SHP77 (cell line): ENCODE measurements around the gene PRM2.
A peak's percentile ranks its signal among the peaks of the same experiment; 100 is the strongest.
"Not testable (repeated sequence)": the region's sequence is repeated elsewhere in the genome, so short reads cannot be mapped to it uniquely, and the experiment has no call there.

Experiments
- DNase-seq, 2 experiments: peaks; one replicate each; lab custom pipeline; 2025; lab: John Stamatoyannopoulos, UW

The PRM2 gene

GRCh38 chr16:11307639-11308492 is 31.6 kb upstream of the PRM2 start:
- no peak for DNase-seq

GRCh38 chr16:11306997-11307638 is 30.8 kb upstream of the PRM2 start:
- no peak for DNase-seq

- no peak for DNase-seq
Observed at GRCh38 chr16:11306381-11306780, 30.1 kb upstream of the PRM2 start.

GRCh38 chr16:11303405-11304138 is 27.3 kb upstream of the PRM2 start:
- DNase-seq = peak; percentile 66 to 75

GRCh38 chr16:11302977-11303376 is 26.7 kb upstream of the PRM2 start:
- DNase-seq = peak; percentile 49 to 77

DNA sequence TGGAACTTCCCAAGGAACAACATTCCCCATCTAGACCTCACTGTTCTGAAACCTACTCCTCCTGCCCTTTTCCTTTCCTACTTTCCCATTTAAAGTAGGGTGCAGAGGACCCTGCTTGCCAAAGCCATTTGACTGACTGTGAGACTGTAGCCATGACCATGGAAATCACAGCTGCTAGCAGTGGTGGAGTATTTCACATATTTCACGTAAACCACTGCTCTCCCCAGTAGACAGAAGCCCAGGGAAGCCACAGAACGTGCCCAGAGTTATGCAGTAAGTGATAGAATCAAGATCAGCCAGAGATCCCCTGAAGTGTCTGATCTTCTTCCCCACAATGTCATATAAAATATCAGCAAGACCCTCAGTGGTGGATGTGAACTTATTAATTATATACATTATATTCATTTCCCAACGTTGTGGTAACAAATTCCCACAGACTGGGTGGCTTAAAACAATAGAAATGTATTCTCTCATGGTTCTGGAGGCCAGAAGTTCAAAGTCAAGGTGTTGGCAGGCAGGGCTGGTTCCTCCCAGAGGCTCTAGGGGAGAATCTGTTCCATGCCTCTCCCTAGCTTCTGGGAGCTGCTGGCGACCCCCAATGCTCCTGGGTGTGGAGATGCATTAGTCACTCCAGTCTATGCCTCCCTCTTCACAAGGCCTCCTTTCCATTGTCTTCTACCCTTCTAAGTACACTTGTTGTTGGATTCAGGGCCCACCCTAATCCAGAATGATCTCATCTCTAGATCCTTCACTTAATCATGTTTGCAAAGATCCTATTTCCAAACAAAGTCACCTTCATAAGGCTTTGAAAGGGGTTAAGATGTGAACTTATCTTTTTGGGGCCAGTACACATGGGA is 25.6 kb upstream of the PRM2 start:
- DNase-seq = no peak

DNA sequence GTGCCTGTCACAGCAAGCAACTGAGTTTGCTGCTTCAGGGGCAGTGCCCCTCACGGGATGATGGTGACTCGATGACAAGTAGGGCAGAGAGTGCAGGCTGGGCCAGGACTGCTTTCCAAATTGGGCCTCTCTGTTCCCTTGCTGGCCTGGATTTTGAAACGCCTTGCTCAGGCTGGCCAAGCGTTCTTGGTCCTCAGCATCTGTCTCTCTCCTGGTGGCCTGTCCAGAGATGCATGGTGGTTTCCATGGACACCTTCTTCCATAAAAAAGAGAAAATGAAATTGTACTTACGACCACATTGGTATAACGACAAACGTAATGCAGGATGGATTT is 24.2 kb upstream of the PRM2 start:
- no peak for DNase-seq

- DNase-seq = no peak
Observed at GRCh38 chr16:11299865-11300559, 23.7 kb upstream of the PRM2 start.

DNA sequence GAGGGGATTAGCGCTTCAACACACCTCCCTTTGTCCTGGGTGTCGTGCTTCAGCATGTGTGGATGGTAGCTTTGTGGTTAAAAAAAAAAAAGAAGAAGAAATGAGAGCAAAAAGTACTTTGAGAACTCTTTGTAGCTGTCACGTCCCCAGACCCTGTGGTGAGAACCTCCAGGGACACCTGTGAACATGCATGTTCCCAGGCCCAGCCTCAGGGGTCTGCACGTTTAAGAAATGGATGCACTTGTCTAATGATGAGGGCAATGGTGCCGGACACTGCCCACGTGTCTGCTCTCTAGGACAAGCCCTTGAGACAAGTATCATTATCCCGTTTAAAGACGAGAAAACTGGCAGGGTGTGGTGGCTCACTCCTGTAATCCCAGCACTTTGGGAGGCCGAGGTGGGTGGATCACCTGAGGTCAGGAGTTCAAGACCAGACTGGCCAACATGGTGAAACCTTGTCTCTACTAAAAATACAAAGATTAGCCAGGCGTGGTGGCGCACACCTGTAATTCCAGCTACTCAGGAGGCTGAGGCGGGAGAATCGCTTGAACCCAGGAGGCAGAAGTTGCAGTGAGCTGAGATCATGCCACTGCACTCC is 22.8 kb upstream of the PRM2 start:
- DNase-seq = not testable (repeated sequence)

DNA sequence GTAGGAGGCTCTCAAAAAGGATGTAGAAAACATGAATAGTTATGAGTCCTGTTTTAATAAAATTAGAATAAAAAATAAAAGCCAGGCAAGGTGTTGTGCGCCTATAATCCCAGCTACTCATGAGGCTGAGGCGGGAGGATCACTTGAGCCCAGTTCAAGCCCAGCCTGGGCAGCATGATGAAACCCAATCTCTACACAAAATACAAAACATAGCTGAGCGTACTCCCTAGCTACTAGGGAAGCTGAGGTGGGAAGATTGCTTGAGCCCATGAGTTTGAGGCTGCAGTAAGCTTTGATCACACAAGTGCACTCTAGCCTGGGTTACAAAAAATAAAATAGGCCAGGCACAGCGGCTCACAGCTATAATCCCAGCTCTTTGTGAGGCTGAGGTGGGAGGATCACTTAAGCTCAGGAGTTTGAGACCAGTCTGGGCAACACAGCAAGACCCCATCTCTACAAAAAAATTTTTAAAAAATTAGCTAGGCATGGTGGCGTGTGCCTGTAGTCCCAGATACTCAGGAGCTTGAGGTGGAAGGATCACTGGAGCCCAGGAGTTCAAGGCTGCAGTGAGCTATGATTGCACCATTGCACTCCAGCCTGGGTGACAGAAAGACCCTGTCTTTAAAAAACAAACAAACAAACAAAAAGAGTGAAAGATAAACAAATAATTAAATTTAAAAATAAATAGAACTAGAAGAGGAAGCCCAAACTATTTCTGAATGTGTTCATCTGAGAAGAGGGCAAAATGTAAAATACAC is 22.0 kb upstream of the PRM2 start:
- no peak for DNase-seq

DNA sequence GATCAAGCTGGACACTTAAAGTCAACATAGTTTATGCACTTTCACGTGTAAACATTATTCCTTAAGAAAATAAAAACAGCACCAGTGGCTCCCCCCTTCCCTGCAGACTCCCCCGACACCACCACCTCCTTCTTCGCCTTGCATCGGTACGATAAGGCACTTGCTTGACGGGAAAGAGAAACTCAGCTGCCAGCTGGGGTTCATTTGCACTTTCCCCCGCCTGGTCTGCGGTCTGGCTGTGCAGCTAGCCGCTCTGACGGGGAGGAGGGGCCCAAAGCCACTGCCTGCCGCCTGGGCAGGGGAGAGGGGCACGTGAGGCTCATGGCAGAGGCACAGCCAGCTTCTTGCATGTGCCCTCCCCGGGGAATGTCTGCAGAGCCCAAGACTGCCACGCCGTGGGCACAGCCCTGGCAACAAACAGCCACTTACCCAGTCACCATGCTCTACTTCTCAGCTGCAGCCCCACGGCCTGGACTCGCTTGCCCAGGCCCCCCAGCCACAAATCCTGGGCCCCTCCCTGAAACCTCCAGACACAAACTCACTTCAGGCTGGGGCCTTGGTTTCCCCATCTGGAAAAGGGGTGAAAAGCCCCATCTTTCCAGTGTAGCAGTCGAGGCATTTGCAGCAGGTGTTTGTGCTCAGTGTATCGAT is 21.3 kb upstream of the PRM2 start:
- peak; percentile 26 to 44 for DNase-seq

DNA sequence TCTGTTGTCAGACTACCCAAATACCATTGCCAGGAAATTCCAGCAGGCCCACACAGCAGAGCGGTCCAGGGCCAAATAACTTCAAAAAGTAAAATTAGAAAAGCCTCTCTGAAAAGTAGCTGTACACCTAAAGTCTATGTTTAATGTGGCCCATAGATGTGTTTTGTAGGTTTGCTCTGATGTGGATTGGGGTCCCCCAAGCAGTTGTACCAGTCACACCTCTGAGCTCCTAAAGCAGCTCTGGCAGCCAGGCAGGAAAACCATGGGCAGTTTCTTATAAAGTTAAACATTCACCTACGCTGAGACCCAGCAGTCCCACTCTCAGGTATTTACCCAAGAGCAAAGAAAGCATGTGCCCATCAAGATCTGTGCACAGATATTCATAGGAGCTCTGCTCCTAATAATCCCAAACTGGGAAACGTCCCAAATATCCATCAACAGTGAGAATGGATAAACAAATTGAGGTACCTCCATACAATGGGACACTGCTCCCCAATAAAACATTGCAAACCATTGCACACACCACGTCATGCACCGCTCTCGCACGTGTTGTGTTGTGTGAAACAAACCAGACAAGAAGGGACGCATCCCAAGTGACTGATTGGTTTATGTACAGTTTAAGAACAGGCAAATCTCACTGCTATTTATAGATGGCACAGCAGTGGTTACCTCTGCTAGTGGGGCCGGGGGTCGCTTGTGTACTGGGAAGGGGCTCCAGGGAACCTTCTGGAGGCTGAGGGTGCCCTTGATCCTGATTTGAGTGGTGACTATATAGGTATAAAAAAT is 20.6 kb upstream of the PRM2 start:
- DNase-seq = no peak

DNA sequence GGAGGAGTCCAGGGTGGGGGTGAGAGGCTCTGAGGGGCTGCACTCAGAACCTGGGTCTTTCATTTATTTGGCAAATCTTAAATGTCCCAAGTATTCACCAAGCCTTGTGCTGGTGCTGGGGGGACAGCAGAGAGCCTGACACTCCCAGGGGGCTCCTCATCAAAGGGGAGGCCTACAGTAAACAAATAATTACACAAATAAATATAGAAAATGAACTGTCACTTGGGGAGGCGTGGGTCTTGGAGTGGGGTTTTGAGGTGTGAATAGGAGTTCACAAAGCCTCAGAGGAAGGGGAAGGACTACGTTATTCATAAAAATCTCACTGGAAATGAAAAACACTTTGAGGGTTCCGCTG is 20.0 kb upstream of the PRM2 start:
- DNase-seq = no peak

DNA sequence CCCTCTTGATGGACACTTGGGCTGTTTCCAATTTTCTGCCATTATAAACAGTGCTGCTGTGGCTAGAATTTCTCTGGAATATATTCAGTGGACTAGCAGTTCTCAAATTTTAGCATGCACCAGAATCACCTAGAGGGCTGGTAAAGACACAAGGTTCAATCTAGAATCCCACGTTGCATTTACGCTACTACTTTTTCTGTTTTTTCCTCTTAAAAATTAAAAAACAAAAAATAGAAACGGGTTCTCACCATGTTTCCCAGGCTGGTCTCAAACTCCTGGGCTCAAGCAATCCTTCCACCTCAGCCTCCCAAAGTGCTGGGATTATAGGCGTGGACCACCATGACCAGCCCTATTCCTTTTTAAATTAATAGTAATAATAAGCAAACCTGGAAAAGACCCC is 19.4 kb upstream of the PRM2 start:
- DNase-seq = no peak

DNA sequence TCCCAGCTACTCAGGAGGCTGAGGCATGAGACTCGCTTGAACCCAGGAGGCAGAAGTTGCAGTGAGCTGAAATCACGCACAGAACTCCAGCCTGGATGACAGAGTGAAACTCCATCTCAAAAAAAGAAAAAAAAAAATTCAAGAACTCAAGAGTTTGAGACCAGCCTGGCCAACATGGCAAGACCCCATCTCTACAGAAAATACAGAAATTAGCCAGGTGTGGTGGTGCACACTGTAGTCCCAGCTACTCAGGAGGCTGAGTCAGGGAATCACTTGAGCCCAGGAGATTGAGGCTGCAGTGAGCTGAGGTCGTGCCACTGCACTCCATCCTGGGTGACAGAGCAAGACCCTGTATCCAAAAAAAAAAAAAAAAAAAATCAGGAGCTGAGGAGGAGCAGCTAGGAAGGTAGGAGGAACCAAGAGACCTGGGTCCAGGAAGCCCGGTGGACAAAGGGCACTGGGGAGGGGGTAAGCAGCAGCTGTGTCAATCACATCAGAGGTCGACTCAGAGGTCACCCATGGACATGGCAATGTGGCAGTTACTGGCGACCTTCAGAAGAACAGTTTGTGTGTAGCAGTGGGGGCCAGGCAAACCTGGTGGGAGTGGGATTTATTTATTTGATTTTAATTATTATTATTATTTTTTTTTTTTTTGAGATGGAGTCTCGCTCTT is 15.9 kb upstream of the PRM2 start:
- DNase-seq = no peak

DNA sequence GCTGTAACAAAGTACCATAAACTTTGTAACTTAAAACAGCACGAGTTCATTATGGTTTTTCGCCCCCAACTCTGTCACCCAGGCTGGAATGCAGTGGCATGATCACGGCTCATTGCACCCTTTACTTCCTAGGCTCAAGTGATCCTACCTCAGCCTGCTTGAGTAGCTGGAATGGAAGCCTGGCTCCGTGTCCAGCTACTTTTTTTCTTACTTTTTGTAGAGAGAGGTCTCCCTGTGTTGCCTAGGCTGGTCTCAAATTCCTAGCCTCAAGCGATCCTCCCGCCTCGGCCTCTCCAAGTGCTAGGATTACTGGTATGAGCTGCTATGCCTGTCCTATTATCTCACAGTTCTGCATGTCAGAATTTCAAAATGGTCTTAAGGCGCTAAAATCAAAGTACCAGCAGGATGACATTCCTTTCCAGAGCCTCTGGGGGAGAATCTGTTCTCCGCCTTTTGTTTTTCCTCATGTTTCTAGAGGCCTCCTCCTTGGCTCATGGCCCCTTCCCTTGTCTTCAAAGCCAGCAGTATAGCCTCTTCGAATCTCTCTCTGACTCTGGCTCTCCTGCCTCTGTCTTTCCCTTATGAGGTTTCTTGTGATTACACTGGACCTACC is 14.9 kb upstream of the PRM2 start:
- no peak for DNase-seq

GRCh38 chr16:11290102-11290893 is 14.0 kb upstream of the PRM2 start:
- DNase-seq = no peak
